Inflammatory macrophage treated with lipopolysaccharide for 1 hour (primary cell): ENCODE measurements around the gene PATE1.

Source experiments
- DNase-seq, 2 donors: peaks; one replicate each; pipeline ENCODE4 v3.0.0-alpha.2; 2020 to 2022

Gene PATE1

GRCh38 chr11:125797641-125798040 is 51.6 kb downstream of the PATE1 start:
- no peak for DNase-seq
